Lung (tissue), 12 donors: ENCODE data around the gene SIM2. TPM values are rescaled to one million over a fixed set of nuclear protein-coding genes. Genes with fewer than 3 reads are reported as not detected.

Experiments used
- ATAC-seq: fragments of 200-7000 bp; cut with Tn5 transposase; one replicate; pipeline ENCODE4 v1.9.1; 2020; ENCODE audit warnings: moderate number of reproducible peaks; ENCODE audit not compliant: insufficient read depth, low FRiP score
- DNase-seq, 3 donors: peaks; one replicate each; pipeline ENCODE4 v3.0.0-alpha.2; 2013 to 2017
- H3K27ac ChIP-seq, 2 donors: one replicate each; pipeline ENCODE4 v1.5.1; 2013; ENCODE audit warnings: mild to moderate bottlenecking in 2 of 2, moderate library complexity in 2 of 2, control low read depth in 1 of 2, inconsistent platforms in 1 of 2, low read depth in 1 of 2, low read length in 1 of 2
- H3K27me3 ChIP-seq, 3 donors: one replicate each; pipeline ENCODE4 v1.5.1; 2013; ENCODE audit warnings: low read length in 2 of 3; ENCODE audit not compliant: control insufficient read depth in 3 of 3, insufficient read depth in 3 of 3
- H3K36me3 ChIP-seq, 4 donors: one replicate each; pipeline ENCODE4 v1.5.1; 2013; ENCODE audit warnings: low read length in 4 of 4, mild to moderate bottlenecking in 1 of 4, moderate library complexity in 1 of 4; ENCODE audit not compliant: control insufficient read depth in 4 of 4, insufficient read depth in 4 of 4
- H3K4me1 ChIP-seq, 5 donors: one replicate each; pipeline ENCODE4 v1.5.1; 2013; ENCODE audit warnings: low read length in 5 of 5, mild to moderate bottlenecking in 2 of 5, moderate library complexity in 1 of 5; ENCODE audit not compliant: control insufficient read depth in 5 of 5, insufficient read depth in 5 of 5
- H3K4me3 ChIP-seq: one replicate; pipeline ENCODE4 v1.5.1; 2013; ENCODE audit warnings: mild to moderate bottlenecking, control low read depth, moderate library complexity
- H3K9ac ChIP-seq, 2 donors: one replicate each; pipeline ENCODE4 v1.5.1; 2013; ENCODE audit warnings: low read length in 2 of 2, control low read depth in 1 of 2; ENCODE audit not compliant: insufficient read depth in 1 of 2
- H3K9me3 ChIP-seq, 4 donors: one replicate each; pipeline ENCODE4 v1.5.1; 2013; ENCODE audit warnings: low read length in 3 of 4, mild to moderate bottlenecking in 1 of 4, moderate library complexity in 1 of 4; ENCODE audit not compliant: control insufficient read depth in 4 of 4, insufficient read depth in 3 of 4
- WGBS, 2 donors: extraction: QIAGEN DNeasy Blood & Tissue Kit; methylation state at CpG; one replicate each; pipeline ENCODE4 v1.1.7; 2013; 5-methylcytosine and 5-hydroxymethylcytosine counted together
- polyA plus RNA-seq, 2 donors: library from polyadenylated mRNA; stranded (reverse); fragments of 200-250 nt; gene quantifications; one replicate each; pipeline ENCODE4 v1.2.1, GENCODE V29; 2013
- total RNA-seq, 2 donors: library from RNA; depleted of rRNA in 1 of 2; stranded (reverse); fragments of >200 nt in 1 of 2; gene quantifications; one replicate each; pipeline ENCODE4 v1.2.1, GENCODE V29; 2014 to 2021
- TF ChIP-seq, protein P1 (sequence below): IDR thresholded peaks from 2 replicates; pipeline ENCODE4 v1.5.1; 2012; ENCODE audit warnings: mild to moderate bottlenecking; ENCODE audit errors: control extremely low read depth, extremely low read depth
- donor health status: control.
- donor health status: control.
- donor health status: Bipolar disorder and iron deficiency.
- donor health status: healthy.
- donor health status: DM: yes; HTN: yes; CAD: no.

Gene SIM2
- total and polyA plus RNA-seq, 4 donors, result not detected

DNA sequence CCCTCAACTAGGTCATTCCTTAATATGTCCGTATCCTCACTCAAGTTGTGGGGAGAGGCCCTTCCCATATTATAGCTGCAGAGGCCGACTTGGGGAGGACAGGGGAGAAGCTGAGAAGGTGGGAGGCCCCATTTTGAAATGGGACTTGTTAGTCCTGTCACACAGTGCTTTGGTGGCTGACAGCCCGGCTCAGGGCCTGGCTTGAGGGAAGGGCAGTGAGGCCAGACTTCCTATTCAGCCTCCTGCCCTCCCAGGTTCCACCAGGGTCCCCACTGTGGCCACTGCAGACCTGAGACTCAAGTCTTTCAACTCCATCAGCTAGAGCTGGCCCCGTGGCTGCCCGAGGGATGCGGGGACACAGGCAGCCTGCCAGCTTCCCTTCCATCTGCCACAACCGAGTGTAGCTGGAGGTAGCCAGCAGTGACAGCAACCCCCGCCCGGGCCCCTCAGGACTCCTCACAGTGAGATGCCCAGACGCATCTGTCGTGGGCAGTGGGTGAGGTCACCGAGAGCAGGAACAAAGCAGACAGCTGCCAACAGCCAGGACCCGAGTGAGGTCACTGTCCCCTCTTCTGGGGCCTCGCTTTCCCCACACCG is 36.9 kb downstream of the SIM2 start:
- Histone ChIP-seq H3K9ac (no peak overlapping the region), H3K27ac (no peak overlapping the region), H3K4me1 (no peaks in the 10 kb centered on the region), H3K36me3 (no peaks in the 10 kb centered on the region), H3K9me3 (peaks cover 0 to 8% (median 0%) of the 10 kb centered on the region in 4 donors), H3K4me3 (no peak overlapping the region), H3K27me3 (no peaks in the 10 kb centered on the region)
- ATAC-seq (no peak), DNase-seq (no peak)
- 81 to 83% methylated on average over 15 of the region's 15 CpGs for WGBS, 2 donors
- TF ChIP-seq, protein P1, sequence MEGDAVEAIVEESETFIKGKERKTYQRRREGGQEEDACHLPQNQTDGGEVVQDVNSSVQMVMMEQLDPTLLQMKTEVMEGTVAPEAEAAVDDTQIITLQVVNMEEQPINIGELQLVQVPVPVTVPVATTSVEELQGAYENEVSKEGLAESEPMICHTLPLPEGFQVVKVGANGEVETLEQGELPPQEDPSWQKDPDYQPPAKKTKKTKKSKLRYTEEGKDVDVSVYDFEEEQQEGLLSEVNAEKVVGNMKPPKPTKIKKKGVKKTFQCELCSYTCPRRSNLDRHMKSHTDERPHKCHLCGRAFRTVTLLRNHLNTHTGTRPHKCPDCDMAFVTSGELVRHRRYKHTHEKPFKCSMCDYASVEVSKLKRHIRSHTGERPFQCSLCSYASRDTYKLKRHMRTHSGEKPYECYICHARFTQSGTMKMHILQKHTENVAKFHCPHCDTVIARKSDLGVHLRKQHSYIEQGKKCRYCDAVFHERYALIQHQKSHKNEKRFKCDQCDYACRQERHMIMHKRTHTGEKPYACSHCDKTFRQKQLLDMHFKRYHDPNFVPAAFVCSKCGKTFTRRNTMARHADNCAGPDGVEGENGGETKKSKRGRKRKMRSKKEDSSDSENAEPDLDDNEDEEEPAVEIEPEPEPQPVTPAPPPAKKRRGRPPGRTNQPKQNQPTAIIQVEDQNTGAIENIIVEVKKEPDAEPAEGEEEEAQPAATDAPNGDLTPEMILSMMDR, result no peak

DNA sequence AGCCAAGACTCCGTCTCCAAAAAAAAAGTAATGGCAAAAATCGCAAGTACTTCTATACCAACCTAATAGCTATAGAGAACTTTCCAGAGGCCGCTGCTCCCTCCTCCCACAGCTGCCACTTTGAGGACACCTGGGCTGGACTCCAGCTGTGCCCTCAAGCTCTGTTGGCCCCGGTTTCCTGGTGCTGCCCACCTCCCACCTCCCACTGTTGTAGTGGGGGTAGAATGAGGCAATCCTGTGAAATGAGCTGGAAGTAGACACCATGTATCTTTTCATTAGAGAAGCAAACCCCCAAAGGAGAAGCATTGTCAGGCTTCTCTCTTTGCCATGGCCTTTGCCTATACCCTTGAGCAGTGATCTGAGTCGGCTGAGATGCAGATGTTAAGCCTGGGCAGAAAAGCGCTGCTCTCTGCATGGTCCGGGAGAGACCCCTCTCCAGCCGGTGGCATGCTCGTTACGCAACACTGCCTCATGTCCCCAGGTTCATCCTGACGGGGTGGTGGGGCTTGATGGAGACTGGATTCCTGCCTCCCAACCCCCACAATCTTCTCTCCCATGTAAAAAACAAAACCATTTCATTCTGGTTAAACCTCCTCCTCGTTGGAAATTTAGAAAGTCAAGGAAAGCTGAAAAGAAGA is 39.7 kb downstream of the SIM2 start:
- Histone ChIP-seq H3K27me3 (no peaks in the 10 kb centered on the region), H3K9ac (no peak overlapping the region), H3K4me3 (no peak overlapping the region), H3K9me3 (peaks cover 0 to 8% (median 0%) of the 10 kb centered on the region in 4 donors), H3K36me3 (no peaks in the 10 kb centered on the region), H3K27ac (no peak overlapping the region), H3K4me1 (no peaks in the 10 kb centered on the region)
- 67 to 70% methylated on average over 12 of the region's 12 CpGs for WGBS, 2 donors
- DNase-seq, result no peak
- no peak for ATAC-seq
- TF ChIP-seq, protein P1, result no peak

DNA sequence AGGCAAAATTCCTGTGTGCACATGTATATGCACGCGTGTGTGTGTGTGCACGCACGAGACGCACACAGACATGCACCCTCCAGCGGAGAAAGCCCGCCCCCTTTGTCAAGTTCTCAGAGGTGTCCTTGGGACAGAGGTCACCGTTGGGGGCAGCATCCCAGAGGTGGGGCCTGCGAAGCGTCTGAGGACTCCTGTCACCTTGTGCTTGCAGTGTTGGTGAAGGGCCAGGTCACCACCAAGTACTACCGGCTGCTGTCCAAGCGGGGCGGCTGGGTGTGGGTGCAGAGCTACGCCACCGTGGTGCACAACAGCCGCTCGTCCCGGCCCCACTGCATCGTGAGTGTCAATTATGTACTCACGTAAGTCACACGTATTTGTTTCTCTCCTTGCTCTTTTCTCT is 42.6 kb downstream of the SIM2 start:
- no peaks in the 10 kb centered on the region for H3K36me3 ChIP-seq
- 92 to 95% methylated on average over 21 of the region's 21 CpGs for WGBS, 2 donors
- TF ChIP-seq, protein P1, result no peak
- no peaks in the 10 kb centered on the region for H3K9me3 ChIP-seq
- DNase-seq (no peak), ATAC-seq (no peak)
- H3K9ac ChIP-seq, result no peak overlapping the region
- H3K27ac ChIP-seq, result no peak overlapping the region
- H3K4me3 ChIP-seq, result no peak overlapping the region
- peaks cover 0 to 7% (median 2%) of the 10 kb centered on the region in 3 donors for H3K27me3 ChIP-seq
- peaks cover 0 to 9% (median 5%) of the 10 kb centered on the region in 5 donors for H3K4me1 ChIP-seq
